GM10266 (cell line): ENCODE data around the gene ZNF362.

ENCODE experiments used
- DNase-seq: peaks from one replicate; pipeline ENCODE4 v3.0.0; 2012; ENCODE audit errors: extremely low spot score
- CTCF ChIP-seq: IDR thresholded peaks from 2 replicates; pipeline ENCODE4 v1.5.1; 2012; ENCODE audit warnings: mild to moderate bottlenecking, low read depth; ENCODE audit not compliant: control insufficient read depth, insufficient read depth; ENCODE audit errors: missing control alignments

Gene ZNF362

DNA sequence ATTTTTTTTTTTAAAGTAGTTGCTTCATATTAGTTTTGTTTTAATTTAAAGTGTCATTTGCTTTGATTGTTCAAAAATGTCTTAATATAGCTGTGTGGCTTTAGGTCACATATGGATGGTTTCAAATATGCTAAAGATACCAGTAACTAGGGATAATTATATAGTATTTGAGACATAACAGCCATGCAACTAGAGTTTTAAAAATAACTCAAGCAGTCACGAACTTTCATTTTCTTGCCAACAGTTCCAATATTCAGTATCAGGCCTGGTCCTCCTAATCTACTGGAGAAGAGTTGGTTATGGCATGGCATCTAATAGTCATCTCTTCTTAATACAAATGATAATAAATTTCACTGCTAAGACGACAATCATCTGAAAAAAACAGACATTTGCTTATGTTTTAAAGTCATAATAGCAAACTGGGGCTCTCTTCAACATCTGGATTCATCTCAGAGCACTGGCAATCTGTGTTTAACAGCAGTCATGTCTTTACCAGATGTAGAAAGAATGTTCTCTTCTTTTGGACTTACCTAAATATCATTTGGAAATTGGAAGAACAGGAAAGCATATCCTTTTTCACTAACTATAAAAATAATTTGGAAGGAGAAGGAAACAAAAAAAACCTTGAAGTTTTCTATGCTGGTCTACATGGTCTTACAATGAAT lies 88.7 kb downstream of the ZNF362 start:
- no peak for TF ChIP-seq CTCF
- no peak for DNase-seq

DNA sequence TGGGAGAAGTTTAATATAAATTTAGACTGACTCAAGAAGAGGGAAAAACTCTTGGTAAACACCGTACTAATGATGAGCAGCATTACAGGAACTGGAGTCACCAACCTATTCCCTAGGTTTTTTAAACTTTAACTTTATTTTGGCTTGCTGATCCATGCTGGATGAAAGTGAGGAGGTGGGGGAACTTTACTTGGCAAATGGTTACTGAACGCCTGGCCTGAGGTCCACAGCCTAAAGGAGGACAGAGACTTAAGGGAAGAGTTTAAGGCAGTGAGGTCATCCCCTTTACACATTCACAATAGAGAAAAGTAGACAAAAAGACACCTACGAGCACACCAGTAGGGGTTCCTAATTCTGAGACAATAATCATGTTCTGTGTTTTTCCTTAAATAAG lies 90.2 kb downstream of the ZNF362 start:
- no peak for DNase-seq
- no peak for TF ChIP-seq CTCF

GRCh38 chr1:33346927-33347649 lies 90.8 kb downstream of the ZNF362 start:
- TF ChIP-seq CTCF, result no peak
- DNase-seq, result no peak

DNA sequence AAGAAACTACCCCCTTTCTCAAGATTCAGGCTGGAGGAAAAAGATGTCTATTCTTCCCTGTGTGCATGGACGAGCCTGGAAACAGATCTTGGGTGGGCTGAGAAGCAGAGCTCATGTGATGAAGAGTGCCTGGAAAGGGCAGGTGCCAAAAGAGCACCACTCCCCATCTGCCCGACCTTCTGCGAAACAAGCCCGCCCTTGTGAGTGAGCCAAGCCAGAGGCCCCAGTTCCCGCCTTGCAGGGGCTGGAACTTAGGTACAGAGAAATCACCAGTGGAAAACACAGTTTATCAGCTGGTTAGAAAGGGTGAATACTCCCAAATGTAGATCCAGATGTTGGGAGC lies 91.3 kb downstream of the ZNF362 start:
- DNase-seq, result no peak
- TF ChIP-seq CTCF, result no peak

DNA sequence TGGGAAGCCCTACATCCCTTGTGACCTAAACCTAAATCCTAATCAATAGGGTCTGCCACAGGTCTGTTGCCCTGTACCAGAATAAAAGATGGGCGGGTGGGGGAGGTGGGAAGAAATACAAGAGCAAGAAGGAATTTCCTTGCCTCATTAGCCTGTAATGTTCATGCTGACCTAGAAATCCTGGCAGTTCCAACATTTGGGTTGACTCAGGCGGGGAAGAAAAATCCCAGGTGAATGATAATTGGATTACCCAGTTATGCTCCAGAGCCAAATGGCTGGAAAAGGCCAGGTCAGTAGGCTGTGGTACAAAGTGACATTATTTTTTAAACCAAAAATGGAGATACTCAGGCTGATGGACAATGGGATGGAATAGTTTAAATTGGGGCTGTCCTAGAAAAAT lies 91.9 kb downstream of the ZNF362 start:
- no peak for DNase-seq
- no peak for TF ChIP-seq CTCF

DNA sequence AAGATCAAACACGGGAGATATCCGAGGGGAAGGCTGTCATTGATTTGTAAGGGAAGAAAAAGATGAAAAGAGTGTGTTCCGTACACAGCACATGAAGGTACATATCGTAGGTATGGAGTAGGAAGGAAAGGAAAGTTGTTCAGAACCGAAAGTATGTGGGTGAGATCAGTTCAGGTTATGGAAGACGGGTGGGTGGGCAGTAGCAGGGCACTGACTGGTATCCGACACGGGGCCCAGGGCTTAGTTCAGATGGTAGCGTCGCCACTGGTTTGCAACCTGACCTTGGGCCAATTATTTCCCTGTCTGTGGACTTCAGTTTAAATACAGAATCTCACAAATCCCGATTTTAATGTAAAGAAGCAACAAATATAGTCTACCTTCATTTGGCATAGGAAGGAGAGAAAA lies 92.4 kb downstream of the ZNF362 start:
- DNase-seq, result no peak
- TF ChIP-seq CTCF, result no peak

DNA sequence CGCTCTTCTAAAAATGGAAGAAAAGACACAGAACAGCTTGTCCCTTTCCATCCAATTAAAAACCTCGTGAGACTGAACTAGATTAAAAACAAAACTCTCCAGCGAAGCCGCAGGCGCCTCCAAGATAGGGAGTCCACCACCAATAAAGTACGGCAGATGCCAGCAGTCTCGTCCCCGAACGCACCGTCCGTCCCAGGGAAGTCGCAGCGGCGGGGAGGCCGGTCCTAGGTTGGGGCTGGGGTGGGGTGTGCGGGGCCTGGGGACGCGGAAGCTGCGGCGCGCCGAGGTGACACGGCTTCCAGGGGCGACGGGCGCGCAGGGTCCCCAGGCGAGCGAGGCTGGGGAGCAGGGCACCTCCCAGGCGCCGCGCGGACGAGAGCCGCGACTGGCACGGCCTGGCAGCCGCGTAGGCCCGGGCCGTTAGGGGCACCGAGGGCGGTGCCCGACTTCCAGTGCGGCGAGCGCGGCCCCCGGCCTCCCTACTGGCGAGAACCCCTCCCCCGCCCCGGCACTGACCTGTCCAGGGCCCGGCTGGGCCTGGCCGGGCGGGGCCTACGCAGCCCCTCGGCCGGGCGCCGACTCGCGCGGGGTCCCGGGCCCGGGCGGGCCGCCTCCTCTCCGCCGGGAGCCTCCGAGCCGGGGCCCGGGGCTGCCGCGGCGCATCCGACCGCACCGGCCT lies 92.9 kb downstream of the ZNF362 start:
- DNase-seq, result peak; percentile 65
- TF ChIP-seq CTCF, result no peak
